NCI-H2107 treated with DMSO at 0.1 percent for 48 hours (cell line): ENCODE results near the gene CSN1S1.

Source experiments
- DNase-seq: peaks from one replicate; lab custom pipeline; 2025; ENCODE audit not compliant: unreplicated experiment; lab: John Stamatoyannopoulos, UW

The CSN1S1 gene

GRCh38 chr4:69991016-69991415, 60.1 kb downstream of the CSN1S1 start:
- no peak for DNase-seq

- DNase-seq: no peak
Measured at GRCh38 chr4:69994782-69995181, 63.9 kb downstream of the CSN1S1 start.

- no peak for DNase-seq
Measured at GRCh38 chr4:69995526-69996016, 64.7 kb downstream of the CSN1S1 start, which contains the start of gene STATH. TSS of gene STATH (plus strand) at chr4:69995966. CDS start at chr4:69998438, 2,472 bp downstream.
